Measurements from ENCODE around the gene C14orf180. TPM values are rescaled to one million over a fixed set of nuclear protein-coding genes. Genes with fewer than 3 reads are reported as not detected.

Gene C14orf180
- total RNA-seq, 1 experiment from 2014 or later = not detected

- H4K20me1 ChIP-seq (ENCODE audit: control insufficient read depth, insufficient read depth, insufficient read length) = no peaks in the 10 kb centered on the region
- no peak overlapping the region for H4K91ac ChIP-seq (ENCODE audit: insufficient read length, low read depth, low read length)
- H3K4me3 Mint-ChIP-seq = no peak overlapping the region
- no peak overlapping the region for H4K8ac ChIP-seq (replicated peaks; ENCODE audit: insufficient read length, low read depth, low read length)
- no peak overlapping the region for H3K18ac ChIP-seq (ENCODE audit: insufficient read length, low read depth, low read length)
- H3K36me3 Mint-ChIP-seq (ENCODE audit: insufficient read depth in 1 of 3, low read depth in 3 of 3) = peaks cover 0 to 5% (median 5%) of the 10 kb centered on the region in 3 experiments; a peak in 3 of 7 replicates
- H4K5ac ChIP-seq (ENCODE audit: insufficient read length, low read depth, low read length) = no peak overlapping the region
- no peak overlapping the region for H3K56ac ChIP-seq (ENCODE audit: insufficient read length, low read depth, low read length)
- H3T11ph ChIP-seq (ENCODE audit: low read length) = no peak overlapping the region
- no peak overlapping the region; the same call in 1 of the 2 replicates for H3K14ac ChIP-seq (ENCODE audit: insufficient read depth, low read length)
- H3K23ac ChIP-seq (ENCODE audit: insufficient read length, low read depth, low read length) = no peak overlapping the region
- no peak for TF ChIP-seq CTCF (conservative IDR thresholded peaks at IDR 0.05)
- no peaks in the 10 kb centered on the region for H3K27me3 ChIP-seq (ENCODE audit: insufficient read depth, low read length)
- no peak overlapping the region for H2BK20ac ChIP-seq (ENCODE audit: low read depth, low read length, poor library complexity, severe bottlenecking)
- H3K9me3 Mint-ChIP-seq = peaks cover 6 to 13% of the 10 kb centered on the region in 2 experiments
- peaks cover 13% of the 10 kb centered on the region for H3K27me3 Mint-ChIP-seq (ENCODE audit: low read depth)
- no peaks in the 10 kb centered on the region for H3K4me1 ChIP-seq (ENCODE audit: insufficient read depth, low read length)
- no peak overlapping the region for H3K4me2 ChIP-seq (ENCODE audit: insufficient read depth, insufficient read length, low read length)
- H2BK5ac ChIP-seq (ENCODE audit: insufficient read length, low read length) = no peak overlapping the region
- no peak overlapping the region for H2BK15ac ChIP-seq (ENCODE audit: low read depth, low read length)
- no peak overlapping the region for H3K9ac ChIP-seq (ENCODE audit: extremely low read depth, insufficient read length, low read length)
- H3K27ac Mint-ChIP-seq = no peak overlapping the region
- no peaks in the 10 kb centered on the region for H3K4me1 Mint-ChIP-seq
- H3K27ac ChIP-seq (ENCODE audit: insufficient read length, low read depth, low read length) = no peak overlapping the region
- no peak overlapping the region for H2AK5ac ChIP-seq (ENCODE audit: insufficient read length, low read length)
- no peaks in the 10 kb centered on the region for H3K79me1 ChIP-seq (ENCODE audit: insufficient read depth, low read depth, low read length, poor library complexity, severe bottlenecking)
- H3K9me3 ChIP-seq (ENCODE audit: control insufficient read depth, low read depth, low read length) = no peaks in the 10 kb centered on the region
- no CpG with 5 or more reads among the region's 24 CpGs for WGBS (ENCODE audit: extremely low coverage, insufficient read length, low lambda C conversion rate)
- H2BK120ac ChIP-seq (ENCODE audit: low read depth, low read length, poor library complexity, severe bottlenecking) = no peak overlapping the region
- H3K4ac ChIP-seq (ENCODE audit: low read depth, low read length) = no peak overlapping the region
- no peak for DNase-seq
- no peaks in the 10 kb centered on the region for H3K23me2 ChIP-seq (ENCODE audit: insufficient read length, low read depth, low read length, poor library complexity, severe bottlenecking)
- no peaks in the 10 kb centered on the region for H3K79me2 ChIP-seq (ENCODE audit: insufficient read depth, low read length)
- no peak overlapping the region for H2BK12ac ChIP-seq (ENCODE audit: insufficient read length, low read depth, low read length)
- H2AFZ ChIP-seq (ENCODE audit: low read length) = no peak overlapping the region
Measured at GRCh38 chr14:104633276-104634137, 53.9 kb downstream of the C14orf180 start.

Data from H9 (cell line).